Adrenal gland (tissue), 12 donors: ENCODE data around the gene AP2M1. TPM values are rescaled to one million over a fixed set of nuclear protein-coding genes. Genes with fewer than 3 reads are reported as not detected.
A peak's percentile ranks its signal among the peaks of the same experiment; 100 is the strongest.

ENCODE experiments used
- DNase-seq, 7 donors: peaks; one replicate each; pipeline ENCODE4 v3.0.0-alpha.2; 2019 to 2020
- H3K27ac ChIP-seq, 5 donors: fragments of 200-600 bp; sonication (generic) in 4 of 5; 1 replicate in 3 of 5; 2 replicates in 2 of 5; pipeline versions ENCODE4 v1.5.1 to v1.8.0; 2016 to 2020; ENCODE audit warnings: mild to moderate bottlenecking in 1 of 5
- H3K27me3 ChIP-seq: fragments of 200-600 bp; 2 replicates; pipeline ENCODE4 v1.8.0; 2021
- H3K36me3 ChIP-seq, 2 donors: fragments of 200-600 bp; replicated peaks in 1 of 2; 1 replicate in 1 of 2; 2 replicates in 1 of 2; pipeline versions ENCODE4 v1.5.1 to v1.8.0; 2018 to 2022
- H3K4me1 ChIP-seq, 2 donors: fragments of 200-600 bp; replicated peaks in 1 of 2; 1 replicate in 1 of 2; 2 replicates in 1 of 2; pipeline versions ENCODE4 v1.5.1 to v1.8.0; 2018 to 2021
- H3K4me3 ChIP-seq, 4 donors: fragments of 200-600 bp; sonication (generic) in 3 of 4; one replicate each; pipeline ENCODE4 v1.5.1; 2016 to 2018
- H3K9me3 ChIP-seq, 3 donors: fragments of 200-600 bp; sonication (generic) in 1 of 3; replicated peaks in 1 of 3; 1 replicate in 2 of 3; 2 replicates in 1 of 3; pipeline versions ENCODE4 v1.5.1 to v1.8.0; 2016 to 2021
- POLR2A ChIP-seq, 2 donors: fragments of 450-650 bp; IDR thresholded peaks; one replicate each; pipeline ENCODE4 v1.6.1; 2017; ENCODE audit warnings: antibody characterized with exemption in 2 of 2, mild to moderate bottlenecking in 2 of 2, moderate library complexity in 1 of 2
- WGBS, 4 donors: extraction: QIAGEN DNeasy Blood & Tissue Kit in 2 of 4; methylation state at CpG; one replicate each; pipeline versions ENCODE4 v1.1.5 to v1.1.7; 2013 to 2017; 5-methylcytosine and 5-hydroxymethylcytosine counted together
- intact Hi-C, 2 donors: fragments of 100-400 bp; cut with DNase I; formaldehyde crosslinking; loops; one replicate each; pipeline versions ENCODE4 v1.14.1 to v1.15.0; 2022 to 2023
- polyA plus RNA-seq, 3 donors: library from polyadenylated mRNA; stranded (reverse); fragments of 200-250 nt in 2 of 3; fragments of 350-450 nt in 1 of 3; fragmentation: Illumina TruSeq in 1 of 3; extraction: RNeasy Lipid Tissue Mini Kit (QIAGEN cat#74804) in 1 of 3; gene quantifications; one replicate each; pipeline ENCODE4 v1.2.3, GENCODE V29; 2013 to 2014
- total RNA-seq, 9 donors: library from RNA; depleted of rRNA in 4 of 9; stranded (reverse); fragments of >200 nt in 4 of 9; fragments of 120-200 nt in 1 of 9; fragmentation: NEBNext Ultra II Directional in 1 of 9; extraction: Animal tissue kit (Norgen Biotek cat#: 25700) in 1 of 9; gene quantifications; one replicate each; pipeline versions ENCODE4 v1.1.0 to v1.2.4, GENCODE V29; 2013 to 2023
- TF ChIP-seq, protein P1 (sequence below), 6 experiments: fragments of 450-650 bp in 4 of 6; fragments of 200-600 bp in 2 of 6; sonication (generic) in 1 of 6; IDR thresholded peaks; 1 replicate in 5 of 6; 2 replicates in 1 of 6; pipeline versions ENCODE4 v1.5.1 to v1.8.0; 2016 to 2021; ENCODE audit warnings: antibody characterized with exemption in 6 of 6, mild to moderate bottlenecking in 2 of 6, moderate library complexity in 1 of 6
- donor health status: healthy with polysubstance abuse.
- donor health status: Bipolar disorder and iron deficiency.
- donor health status: DM: yes; HTN: yes; CAD: no.
- donor health status: DM: no; HTN: no; CAD: no.
- donor health status: DM: no; HTN: no; CAD: no.
- donor health status: DM: yes; HTN: yes; CAD: no.

The AP2M1 gene
- total and polyA plus RNA-seq, 12 donors: 250 to 882 (median 510) TPM

DNA sequence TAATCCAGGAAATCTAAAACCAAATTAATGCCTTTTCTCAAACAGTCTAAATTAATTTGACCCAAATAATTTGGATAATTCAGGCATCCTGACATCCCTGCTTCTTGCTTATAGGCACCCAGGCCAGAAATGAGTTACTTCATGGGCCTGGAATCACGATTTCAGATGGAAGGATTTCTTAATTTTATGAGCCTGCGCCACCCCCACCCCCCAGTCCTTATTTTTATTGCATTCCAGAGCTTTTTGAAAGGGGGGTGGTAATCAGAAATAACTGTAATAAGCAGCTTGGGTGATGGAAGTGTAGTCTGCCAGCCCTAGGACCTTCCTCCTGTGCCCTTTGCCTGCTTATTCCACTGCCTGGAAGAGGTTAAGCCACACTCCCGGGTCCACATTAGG lies 1.3 kb downstream of the AP2M1 start:
- no peaks in the 10 kb centered on the region for H3K9me3 ChIP-seq
- no peaks in the 10 kb centered on the region for H3K27me3 ChIP-seq
- peaks cover 0 to 52% of the 10 kb centered on the region in 2 donors for H3K36me3 ChIP-seq
- intact Hi-C loops: no loop called here
- H3K27ac ChIP-seq: peak overlapping the region; percentile 51 to 98 (median 92)
- peaks cover 30 to 52% of the 10 kb centered on the region in 2 donors for H3K4me1 ChIP-seq
- no peak for TF ChIP-seq POLR2A (IDR thresholded peaks at IDR 0.05)
- TF ChIP-seq, protein P1, sequence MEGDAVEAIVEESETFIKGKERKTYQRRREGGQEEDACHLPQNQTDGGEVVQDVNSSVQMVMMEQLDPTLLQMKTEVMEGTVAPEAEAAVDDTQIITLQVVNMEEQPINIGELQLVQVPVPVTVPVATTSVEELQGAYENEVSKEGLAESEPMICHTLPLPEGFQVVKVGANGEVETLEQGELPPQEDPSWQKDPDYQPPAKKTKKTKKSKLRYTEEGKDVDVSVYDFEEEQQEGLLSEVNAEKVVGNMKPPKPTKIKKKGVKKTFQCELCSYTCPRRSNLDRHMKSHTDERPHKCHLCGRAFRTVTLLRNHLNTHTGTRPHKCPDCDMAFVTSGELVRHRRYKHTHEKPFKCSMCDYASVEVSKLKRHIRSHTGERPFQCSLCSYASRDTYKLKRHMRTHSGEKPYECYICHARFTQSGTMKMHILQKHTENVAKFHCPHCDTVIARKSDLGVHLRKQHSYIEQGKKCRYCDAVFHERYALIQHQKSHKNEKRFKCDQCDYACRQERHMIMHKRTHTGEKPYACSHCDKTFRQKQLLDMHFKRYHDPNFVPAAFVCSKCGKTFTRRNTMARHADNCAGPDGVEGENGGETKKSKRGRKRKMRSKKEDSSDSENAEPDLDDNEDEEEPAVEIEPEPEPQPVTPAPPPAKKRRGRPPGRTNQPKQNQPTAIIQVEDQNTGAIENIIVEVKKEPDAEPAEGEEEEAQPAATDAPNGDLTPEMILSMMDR (IDR thresholded peaks at IDR 0.05): no peak
- H3K4me3 ChIP-seq: peak overlapping the region in 3 of 4 donors; percentile 68 to 98 (median 88)
- no peak for DNase-seq
- WGBS, 4 donors: 19 to 24% (median 21%) methylated on average over 3 of the region's 3 CpGs

DNA sequence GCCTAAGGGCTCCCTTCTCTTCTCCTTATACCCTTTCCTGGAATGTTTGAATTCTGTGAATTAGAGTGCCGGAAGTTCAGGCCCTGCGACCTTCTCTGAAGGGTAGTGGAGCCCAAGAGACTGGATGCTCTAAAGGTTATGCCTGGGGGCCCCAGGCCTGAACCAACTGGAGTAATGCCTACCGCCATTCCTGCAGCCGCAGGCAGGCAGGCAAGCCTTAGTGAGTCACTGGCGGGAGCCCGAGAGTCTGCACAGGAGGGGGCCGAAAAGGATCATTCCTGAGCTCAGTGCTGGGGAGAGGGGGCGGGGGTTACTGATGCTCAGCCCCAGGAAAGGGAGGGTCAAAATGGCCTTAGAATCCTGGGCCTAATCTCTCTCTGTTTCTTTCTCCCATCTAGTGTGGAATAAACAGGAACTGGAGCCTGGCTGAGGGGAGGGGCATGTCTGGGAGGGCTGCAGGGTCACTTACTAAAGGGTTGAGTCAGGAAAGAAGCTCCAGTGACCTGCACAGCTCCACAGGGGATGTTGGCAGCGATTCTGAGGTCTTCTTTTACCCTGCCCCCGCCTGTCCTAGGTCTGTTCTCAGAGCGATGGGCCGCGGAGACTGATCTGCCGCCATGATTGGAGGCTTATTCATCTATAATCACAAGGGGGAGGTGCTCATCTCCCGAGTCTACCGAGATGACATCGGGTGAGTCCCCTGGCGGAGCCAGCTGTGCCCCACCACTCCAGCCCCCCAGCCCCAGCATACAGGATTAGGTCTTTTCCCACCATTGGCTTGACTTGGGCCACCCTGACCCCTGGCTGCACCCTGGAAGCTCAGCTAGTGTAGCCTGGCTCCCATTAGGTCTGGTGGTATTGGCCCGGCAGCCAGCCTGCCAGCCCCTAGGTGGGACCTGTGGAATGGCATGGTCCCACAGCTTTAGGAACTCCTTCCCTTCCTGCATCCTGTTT lies 2.0 kb downstream of the AP2M1 start:
- Histone ChIP-seq H3K36me3 (peaks cover 0 to 52% of the 10 kb centered on the region in 2 donors), H3K27ac (peak overlapping the region; percentile 51 to 98 (median 92)), H3K9me3 (no peaks in the 10 kb centered on the region), H3K27me3 (no peaks in the 10 kb centered on the region), H3K4me1 (peaks cover 30 to 52% of the 10 kb centered on the region in 2 donors), H3K4me3 (peak overlapping the region in 2 of 4 donors; percentile 68 to 88)
- 16 to 26% (median 19%) methylated on average over 10 to 19 of the region's 19 CpGs for WGBS, 4 donors
- DNase-seq: peak; percentile 78 to 93 (median 91)
- peak; percentile 18 to 63 for TF ChIP-seq POLR2A (IDR thresholded peaks at IDR 0.05)
- TF ChIP-seq, protein P1 (IDR thresholded peaks at IDR 0.05): no peak
- intact Hi-C loops: no loop called here

DNA sequence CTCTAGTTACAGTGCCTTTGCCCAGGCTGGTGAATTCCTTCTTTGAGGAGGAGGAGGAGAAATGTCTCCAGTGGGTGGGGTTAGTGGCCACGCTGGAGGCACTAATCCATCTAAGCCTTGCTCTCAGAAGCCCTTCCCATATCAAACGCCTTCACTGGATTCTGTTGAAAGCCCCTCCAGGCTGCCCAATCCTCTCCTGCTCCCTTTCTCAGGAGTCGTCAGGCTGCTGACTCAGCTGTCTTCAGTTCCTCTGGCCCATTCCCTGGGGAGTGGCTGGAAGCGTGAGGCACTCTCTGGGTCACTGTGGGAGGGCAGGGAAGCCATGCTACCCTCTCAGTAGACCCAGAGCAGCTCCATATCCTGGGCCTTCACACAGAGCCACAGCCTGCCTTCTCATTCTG lies 2.7 kb downstream of the AP2M1 start:
- Histone ChIP-seq H3K27me3 (no peaks in the 10 kb centered on the region), H3K4me3 (peak overlapping the region in 1 of 4 donors; percentile 88), H3K4me1 (peaks cover 30 to 52% of the 10 kb centered on the region in 2 donors), H3K9me3 (no peaks in the 10 kb centered on the region), H3K27ac (peak overlapping the region; percentile 4 to 98 (median 92)), H3K36me3 (peaks cover 0 to 55% of the 10 kb centered on the region in 2 donors)
- peak in 4 of 7 donors; percentile 37 to 66 (median 50) for DNase-seq
- no peak for TF ChIP-seq POLR2A (IDR thresholded peaks at IDR 0.05)
- TF ChIP-seq, protein P1 (IDR thresholded peaks at IDR 0.05): no peak
- 0 to 13% (median 6%) methylated on average over 4 of the region's 4 CpGs for WGBS, 4 donors
- intact Hi-C loops: no loop called here

DNA sequence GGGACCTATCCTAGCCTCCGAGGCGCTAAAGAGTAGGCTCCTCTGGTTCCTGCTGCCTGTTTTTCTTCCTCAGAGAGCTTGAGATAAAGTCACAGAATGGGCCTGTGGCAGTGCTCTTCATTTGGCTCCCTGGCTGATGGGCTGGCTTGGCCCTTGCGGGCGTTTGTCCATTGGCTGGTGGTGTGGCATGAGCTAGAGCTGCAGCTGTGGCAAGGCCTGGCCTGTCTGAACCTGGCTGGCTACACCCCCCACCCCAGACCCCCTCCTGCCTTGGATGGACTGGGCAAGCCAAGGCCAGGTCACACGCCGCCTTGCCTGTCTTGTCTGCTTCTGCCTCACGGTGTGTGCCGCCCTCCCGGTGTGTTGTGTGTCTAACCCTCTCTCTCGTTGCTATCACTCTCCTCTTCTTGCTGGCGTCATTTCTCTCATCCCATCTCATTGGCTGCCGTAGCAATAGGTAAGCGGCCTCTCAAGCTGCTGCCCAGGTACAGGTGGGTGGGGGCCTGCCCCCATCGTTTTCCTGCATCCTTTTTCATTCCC lies 3.2 kb downstream of the AP2M1 start:
- TF ChIP-seq, protein P1 (IDR thresholded peaks at IDR 0.05): no peak
- no peak for TF ChIP-seq POLR2A (IDR thresholded peaks at IDR 0.05)
- WGBS, 4 donors: 53 to 71% (median 59%) methylated on average over 14 of the region's 14 CpGs
- Histone ChIP-seq H3K36me3 (peaks cover 0 to 60% of the 10 kb centered on the region in 2 donors), H3K4me1 (peaks cover 30 to 52% of the 10 kb centered on the region in 2 donors), H3K9me3 (no peaks in the 10 kb centered on the region), H3K27ac (peak overlapping the region; percentile 4 to 98 (median 92)), H3K4me3 (peak overlapping the region in 1 of 4 donors; percentile 88), H3K27me3 (no peaks in the 10 kb centered on the region)
- intact Hi-C loops: no loop called here
- DNase-seq: peak in 2 of 7 donors; percentile 47 to 58
